Adrenal gland (tissue), 5 donors: ENCODE measurements around the gene AZGP1.

Source experiments
- POLR2A ChIP-seq, 2 donors: fragments of 450-650 bp; IDR thresholded peaks; one replicate each; pipeline ENCODE4 v1.6.1; 2017; ENCODE audit warnings: antibody characterized with exemption in 2 of 2, mild to moderate bottlenecking in 2 of 2, moderate library complexity in 1 of 2
- TF ChIP-seq, protein P1 (sequence below), 6 experiments: fragments of 450-650 bp in 4 of 6; fragments of 200-600 bp in 2 of 6; sonication (generic) in 1 of 6; IDR thresholded peaks; 1 replicate in 5 of 6; 2 replicates in 1 of 6; pipeline versions ENCODE4 v1.5.1 to v1.8.0; 2016 to 2021; ENCODE audit warnings: antibody characterized with exemption in 6 of 6, mild to moderate bottlenecking in 2 of 6, moderate library complexity in 1 of 6
- donor health status: DM: no; HTN: no; CAD: no.

DNA sequence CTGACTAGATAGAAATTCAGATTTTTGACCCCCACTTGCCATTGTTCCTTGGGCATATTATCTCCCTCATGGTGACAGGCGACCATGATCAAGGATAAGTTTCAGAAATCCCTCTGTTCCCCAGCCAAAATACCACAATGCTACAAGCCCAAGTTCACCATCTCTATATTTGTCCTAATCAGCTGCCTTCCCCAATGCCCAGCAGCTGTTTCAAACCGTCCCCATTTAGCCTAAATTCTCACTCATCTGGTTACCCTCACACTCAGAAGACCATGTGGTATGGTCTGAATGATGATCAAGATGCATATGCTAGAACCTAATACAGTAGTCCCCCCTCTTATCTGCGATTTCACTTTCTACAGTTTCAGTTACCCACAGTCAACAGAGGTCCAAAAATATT lies 45.5 kb downstream of the AZGP1 start:
- TF ChIP-seq, protein P1, sequence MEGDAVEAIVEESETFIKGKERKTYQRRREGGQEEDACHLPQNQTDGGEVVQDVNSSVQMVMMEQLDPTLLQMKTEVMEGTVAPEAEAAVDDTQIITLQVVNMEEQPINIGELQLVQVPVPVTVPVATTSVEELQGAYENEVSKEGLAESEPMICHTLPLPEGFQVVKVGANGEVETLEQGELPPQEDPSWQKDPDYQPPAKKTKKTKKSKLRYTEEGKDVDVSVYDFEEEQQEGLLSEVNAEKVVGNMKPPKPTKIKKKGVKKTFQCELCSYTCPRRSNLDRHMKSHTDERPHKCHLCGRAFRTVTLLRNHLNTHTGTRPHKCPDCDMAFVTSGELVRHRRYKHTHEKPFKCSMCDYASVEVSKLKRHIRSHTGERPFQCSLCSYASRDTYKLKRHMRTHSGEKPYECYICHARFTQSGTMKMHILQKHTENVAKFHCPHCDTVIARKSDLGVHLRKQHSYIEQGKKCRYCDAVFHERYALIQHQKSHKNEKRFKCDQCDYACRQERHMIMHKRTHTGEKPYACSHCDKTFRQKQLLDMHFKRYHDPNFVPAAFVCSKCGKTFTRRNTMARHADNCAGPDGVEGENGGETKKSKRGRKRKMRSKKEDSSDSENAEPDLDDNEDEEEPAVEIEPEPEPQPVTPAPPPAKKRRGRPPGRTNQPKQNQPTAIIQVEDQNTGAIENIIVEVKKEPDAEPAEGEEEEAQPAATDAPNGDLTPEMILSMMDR (IDR thresholded peaks at IDR 0.05) = no peak
- no peak for TF ChIP-seq POLR2A (IDR thresholded peaks at IDR 0.05)
